Measurements from ENCODE around the gene SNCG.

GRCh38 chr10:86929468-86930380 lies 28.7 kb upstream of the SNCG start:
- TF ChIP-seq CTCF (conservative IDR thresholded peaks at IDR 0.05) (no peak), EZH2 (IDR thresholded peaks at IDR 0.05; ENCODE audit: low read depth) (no peak)

All from PC-9 (cell line).